ENCODE data around the gene PGLYRP2. TPM values are rescaled to one million over a fixed set of nuclear protein-coding genes. Genes with fewer than 3 reads are reported as not detected.

The PGLYRP2 gene
- total RNA-seq, 1 donor from 2014 or later, result not detected

- DNase-seq, result no peak
Observed at GRCh38 chr19:15424692-15425272, 54.5 kb downstream of the PGLYRP2 start.

GRCh38 chr19:15424121-15424520 lies 55.2 kb downstream of the PGLYRP2 start:
- DNase-seq, result no peak

- no peak for DNase-seq
Observed at GRCh38 chr19:15423130-15423529, 56.2 kb downstream of the PGLYRP2 start.

- no peak for DNase-seq
Observed at GRCh38 chr19:15422296-15423075, 56.8 kb downstream of the PGLYRP2 start.

GRCh38 chr19:15421721-15422260 lies 57.5 kb downstream of the PGLYRP2 start:
- DNase-seq, result peak; percentile 61

GRCh38 chr19:15421136-15421695 lies 58.1 kb downstream of the PGLYRP2 start:
- no peak for DNase-seq

GRCh38 chr19:15419413-15420025 lies 59.8 kb downstream of the PGLYRP2 start:
- no peak for DNase-seq

Small RNA genes within 50 kb of the gene (small RNA-seq; reads per million reads assigned to genes)
- not detected for gene MIR1470

Other genes starting within 250 kb of the PGLYRP2 start
- not detected for gene EPHX3, start 247.1 kb downstream of the PGLYRP2 start, total RNA-seq
- 9.5 TPM for gene BRD4, start 147.0 kb downstream of the PGLYRP2 start, total RNA-seq
- gene AKAP8, start 99.7 kb downstream of the PGLYRP2 start, total RNA-seq, result 11.7 TPM
- 59.6 TPM for gene AKAP8L, start 60.5 kb downstream of the PGLYRP2 start, total RNA-seq
- 11.1 TPM for gene WIZ, start 29.5 kb downstream of the PGLYRP2 start, total RNA-seq
- 0.47 TPM for gene RASAL3, start 15.0 kb downstream of the PGLYRP2 start, total RNA-seq
- not detected for gene CYP4F22, start 29.0 kb upstream of the PGLYRP2 start, total RNA-seq
- gene CYP4F8, start 135.7 kb upstream of the PGLYRP2 start, total RNA-seq, result not detected
- 0.16 TPM for gene CYP4F3, start 161.4 kb upstream of the PGLYRP2 start, total RNA-seq
- not detected for gene CYP4F12, start 193.6 kb upstream of the PGLYRP2 start, total RNA-seq
- gene OR10H2, start 248.5 kb upstream of the PGLYRP2 start, total RNA-seq, result not detected

Data from occipital lobe (tissue), 3 donors.